ENCODE results near the gene SEC14L1.
A peak's percentile ranks its signal among the peaks of the same experiment; 100 is the strongest.

SEC14L1 gene

GRCh38 chr17:77214743-77215142 is 74.0 kb downstream of the SEC14L1 start:
- no peak for DNase-seq (ENCODE audit: low spot score)

DNA sequence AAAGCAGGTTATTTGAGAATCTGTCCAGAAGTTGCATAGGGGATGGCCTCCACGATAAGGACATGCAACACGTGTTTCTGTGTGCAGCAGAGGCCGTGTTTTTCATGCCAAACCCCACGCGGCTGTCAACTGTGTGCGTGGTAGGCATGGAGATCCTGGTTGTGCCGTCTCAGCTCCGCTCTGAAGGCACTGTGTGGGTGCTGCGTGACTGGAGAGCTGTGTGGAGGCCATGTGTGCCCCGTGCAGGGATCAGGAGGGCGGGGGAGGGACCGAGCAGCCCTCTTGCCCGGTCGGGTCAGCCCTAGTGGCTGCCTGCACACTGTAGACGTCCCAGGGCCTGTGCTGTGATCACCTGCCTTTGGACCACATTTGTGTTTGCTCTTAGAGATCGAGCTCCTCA is 74.5 kb downstream of the SEC14L1 start:
- DNase-seq (ENCODE audit: low spot score), result no peak

DNA sequence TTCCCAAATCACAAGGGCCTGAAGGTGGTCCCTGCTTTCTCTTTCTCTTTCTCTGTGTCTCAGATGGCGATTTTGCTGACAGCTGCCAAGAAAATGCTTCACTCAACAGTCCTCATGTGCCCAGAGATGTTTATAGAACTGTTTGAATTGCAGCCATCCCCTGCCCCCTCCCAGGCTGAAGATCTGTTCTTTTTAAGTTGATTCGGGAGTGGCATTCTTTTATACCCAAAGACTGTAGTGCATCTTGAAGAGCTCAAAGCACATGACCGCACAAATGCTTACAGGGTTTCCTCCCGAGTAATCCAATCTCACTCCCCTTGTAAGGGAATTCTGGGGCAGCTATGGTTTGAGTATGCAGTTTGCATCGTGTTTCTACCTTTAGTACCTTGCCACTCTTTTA is 75.7 kb downstream of the SEC14L1 start:
- DNase-seq (ENCODE audit: low spot score), result no peak

DNA sequence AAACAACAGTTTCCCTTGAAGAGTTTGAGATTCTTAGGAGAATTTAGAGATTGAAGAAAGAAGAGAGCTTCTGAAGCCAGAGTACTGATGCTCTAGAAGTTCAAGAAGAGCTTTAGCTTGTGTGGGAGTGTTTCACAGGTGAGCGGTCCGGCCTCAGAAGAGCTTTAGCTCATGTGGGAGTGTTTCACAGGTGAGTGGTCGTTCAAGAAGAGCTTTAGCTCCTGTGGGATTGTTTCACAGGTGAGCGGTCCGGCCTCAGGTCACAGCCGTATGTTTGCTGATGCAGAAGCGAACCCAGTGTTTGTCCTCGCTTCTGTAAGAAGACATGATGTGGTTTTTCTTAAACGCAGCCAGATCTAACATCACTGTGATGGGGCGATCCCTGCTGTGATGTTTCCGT is 76.4 kb downstream of the SEC14L1 start:
- DNase-seq (ENCODE audit: low spot score), result no peak

- no peak for DNase-seq (ENCODE audit: low spot score)
Measured at GRCh38 chr17:77217566-77217965, 76.8 kb downstream of the SEC14L1 start.

DNA sequence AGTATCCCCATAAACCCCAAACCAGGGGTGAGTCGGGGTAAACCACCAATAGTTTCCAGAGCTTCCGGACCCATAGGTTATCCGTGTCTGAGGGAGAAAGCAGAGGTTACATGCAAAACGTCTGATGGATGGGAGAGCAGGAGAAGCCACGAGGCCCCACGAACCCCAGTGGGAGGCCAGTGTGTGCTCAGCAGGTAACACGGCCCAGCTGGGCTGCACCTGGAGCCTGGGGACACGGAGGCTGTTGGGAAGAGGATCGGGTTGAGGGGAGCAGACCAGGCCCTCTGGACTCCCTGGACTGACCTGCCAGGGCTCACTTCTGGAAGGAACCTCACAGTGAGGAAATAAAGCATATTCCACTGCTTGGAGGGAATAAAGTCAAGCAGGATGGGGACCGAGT is 78.1 kb downstream of the SEC14L1 start:
- DNase-seq (ENCODE audit: low spot score), result no peak

- no peak for DNase-seq (ENCODE audit: low spot score)
Measured at GRCh38 chr17:77222356-77222755, 81.6 kb downstream of the SEC14L1 start.

DNA sequence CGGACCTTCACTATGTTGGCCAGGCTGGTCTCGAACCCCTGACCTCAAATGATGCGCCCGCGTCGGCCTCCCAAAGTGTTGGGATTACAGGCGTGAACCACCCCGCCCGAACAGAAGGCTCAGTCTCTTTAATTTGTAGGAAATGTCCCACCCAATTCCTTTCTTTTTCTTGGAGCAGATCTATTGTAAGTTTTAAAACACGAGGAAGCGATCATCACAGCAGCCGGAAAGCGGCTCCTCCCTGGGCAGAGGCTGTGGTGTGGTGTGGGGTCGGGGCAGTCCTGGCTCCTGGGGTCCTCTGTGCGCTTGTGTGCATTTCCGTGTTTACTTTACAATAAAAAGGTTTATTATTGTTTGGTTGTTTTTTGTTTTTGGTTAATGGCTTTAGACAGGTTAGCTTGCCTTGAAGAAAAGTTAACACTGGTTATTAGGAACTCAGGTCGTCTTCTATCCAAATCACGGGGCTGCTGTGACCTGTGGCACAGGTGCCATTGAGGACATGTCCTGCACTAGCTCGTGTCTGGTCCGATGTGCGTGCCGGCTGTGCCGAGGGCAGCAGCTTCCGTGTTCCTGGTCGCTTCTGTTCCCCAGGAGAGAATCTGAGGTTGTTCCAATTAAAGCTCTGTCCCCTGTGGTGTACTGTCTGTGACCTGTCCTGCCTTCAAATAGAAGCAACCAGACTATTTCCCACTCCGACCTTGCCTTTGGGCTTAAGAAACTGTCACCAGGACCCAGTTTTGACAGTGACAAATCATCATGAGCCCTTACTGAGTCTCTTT is 83.1 kb downstream of the SEC14L1 start:
- no peak for DNase-seq (ENCODE audit: low spot score)

GRCh38 chr17:77225265-77225664 is 84.5 kb downstream of the SEC14L1 start:
- no peak for DNase-seq (ENCODE audit: low spot score)

GRCh38 chr17:77227461-77228240 is 86.9 kb downstream of the SEC14L1 start:
- DNase-seq (ENCODE audit: low spot score), result no peak

DNA sequence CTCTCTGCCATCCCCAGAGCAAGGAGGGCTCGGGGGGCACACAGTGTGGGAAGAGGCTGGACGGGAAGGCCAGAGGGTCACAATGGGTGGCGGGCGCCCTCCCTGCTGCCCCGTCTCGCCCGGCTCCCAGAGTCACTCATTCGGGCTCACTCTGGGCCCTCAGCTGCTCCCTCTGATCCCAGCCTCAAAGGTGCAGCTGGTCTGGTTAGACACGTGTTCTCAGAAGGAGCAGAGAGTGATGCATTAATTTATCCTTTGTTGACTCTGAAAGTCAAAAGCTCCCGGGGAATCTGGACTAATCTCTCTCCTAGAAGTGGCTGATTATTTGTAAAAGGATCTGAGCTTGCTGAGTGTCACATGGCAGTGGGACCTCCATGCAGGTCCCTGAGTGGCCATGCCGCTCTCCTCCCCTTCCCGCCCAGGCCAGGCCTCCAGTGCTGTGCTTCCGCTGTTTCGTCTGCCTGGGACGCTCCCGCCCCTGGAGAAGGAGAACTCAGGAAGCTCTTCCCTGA is 87.5 kb downstream of the SEC14L1 start:
- DNase-seq (ENCODE audit: low spot score), result no peak

DNA sequence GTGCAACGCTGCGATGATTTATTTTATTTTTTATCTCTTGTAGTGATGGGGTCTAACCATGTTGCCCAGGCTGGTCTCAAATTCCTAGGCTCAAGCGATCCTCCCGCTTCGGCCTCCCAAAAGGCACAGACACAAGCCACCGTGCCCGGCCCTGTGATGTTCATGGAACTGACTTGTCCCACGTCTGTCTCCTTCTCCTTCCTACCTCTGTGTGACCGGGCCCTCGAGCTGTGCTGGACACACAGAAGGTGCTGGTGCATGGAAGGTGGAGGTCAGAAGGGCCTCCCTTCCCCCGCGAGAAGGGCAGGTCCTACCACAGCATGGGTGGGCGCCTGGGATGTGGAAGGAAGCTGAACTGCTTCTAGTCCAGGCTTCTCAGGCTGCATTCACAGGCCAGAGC is 88.0 kb downstream of the SEC14L1 start:
- DNase-seq (ENCODE audit: low spot score), result no peak

GRCh38 chr17:77229786-77230435 is 89.1 kb downstream of the SEC14L1 start:
- no peak for DNase-seq (ENCODE audit: low spot score)

DNA sequence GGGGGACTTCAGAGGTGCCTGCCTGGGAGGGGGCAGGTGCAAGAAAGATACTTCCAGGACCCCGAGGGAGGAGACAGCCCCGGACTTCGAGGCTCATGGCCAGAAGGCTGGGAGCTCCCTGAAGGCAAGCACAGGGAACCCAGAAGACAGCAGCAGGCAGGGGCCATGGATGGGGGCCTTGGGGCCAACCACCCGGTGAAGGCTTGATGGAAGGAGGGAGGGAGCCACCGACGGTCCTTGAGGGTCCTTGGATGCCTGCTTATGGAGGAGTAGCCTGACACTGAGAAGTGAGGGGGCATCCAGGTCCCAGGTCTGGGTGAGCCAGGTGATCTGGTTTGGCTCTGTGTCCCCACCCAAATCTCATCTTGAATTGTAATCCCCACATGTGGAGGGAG is 89.7 kb downstream of the SEC14L1 start:
- peak; percentile 46 for DNase-seq (ENCODE audit: low spot score)

DNA sequence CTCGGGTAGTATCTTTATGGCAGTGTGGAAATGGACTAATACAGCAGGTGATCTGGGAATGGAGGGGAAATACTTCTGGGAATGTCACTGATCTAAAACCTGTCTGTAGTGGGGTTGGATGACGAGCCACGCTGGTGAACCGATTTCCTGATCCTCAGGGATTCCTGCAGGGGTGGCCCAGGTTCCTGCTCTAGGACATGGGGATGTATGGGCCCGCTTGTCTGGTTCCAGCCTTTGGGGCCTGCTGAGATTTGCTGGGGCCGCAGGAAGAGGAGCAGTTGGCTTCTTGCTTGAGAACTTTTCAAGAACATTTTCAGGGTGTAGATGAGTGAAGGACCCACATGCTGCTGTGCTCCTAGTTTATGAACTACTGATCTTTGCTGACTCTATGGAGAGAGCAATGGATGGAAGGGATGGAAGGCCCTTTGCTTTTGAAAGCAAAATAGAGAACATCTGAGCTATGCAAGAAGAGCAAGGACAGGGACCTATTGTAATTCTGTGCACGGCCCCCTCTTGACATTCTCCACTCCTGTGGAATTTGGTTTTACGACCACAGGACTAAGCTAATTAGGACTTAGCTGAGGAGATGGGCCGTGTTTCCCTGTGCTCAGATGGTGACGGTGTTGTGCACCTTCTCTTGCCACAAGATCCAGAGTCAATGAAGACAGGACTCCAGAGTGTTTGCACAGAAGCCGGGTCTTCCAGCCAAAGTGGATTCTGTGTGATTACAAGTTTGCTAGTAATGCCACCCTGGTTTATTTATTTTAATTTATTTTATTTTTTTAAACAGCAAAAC is 90.5 kb downstream of the SEC14L1 start:
- DNase-seq (ENCODE audit: low spot score), result no peak

DNA sequence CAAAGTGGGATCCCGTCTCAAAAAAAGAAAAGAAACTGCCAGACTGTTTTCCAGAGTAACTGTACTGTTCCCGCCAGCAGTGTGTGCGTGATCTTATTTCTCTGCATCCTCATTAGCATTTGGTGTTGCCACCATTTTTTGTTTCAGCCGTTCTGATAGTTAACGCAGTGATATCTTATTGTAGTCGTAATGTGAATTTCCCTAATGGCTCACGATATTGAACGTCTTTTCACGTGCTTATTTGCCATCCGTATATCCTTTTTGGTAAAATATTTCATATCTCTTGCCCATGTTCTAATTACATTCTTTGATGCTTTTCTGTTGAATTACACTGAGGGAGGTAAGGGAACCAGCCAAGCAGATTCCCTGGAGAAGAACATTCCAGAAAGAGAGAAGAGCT is 92.4 kb downstream of the SEC14L1 start:
- DNase-seq (ENCODE audit: low spot score), result no peak

GRCh38 chr17:77233635-77234334 is 93.0 kb downstream of the SEC14L1 start:
- peak; percentile 53 for DNase-seq (ENCODE audit: low spot score)

DNA sequence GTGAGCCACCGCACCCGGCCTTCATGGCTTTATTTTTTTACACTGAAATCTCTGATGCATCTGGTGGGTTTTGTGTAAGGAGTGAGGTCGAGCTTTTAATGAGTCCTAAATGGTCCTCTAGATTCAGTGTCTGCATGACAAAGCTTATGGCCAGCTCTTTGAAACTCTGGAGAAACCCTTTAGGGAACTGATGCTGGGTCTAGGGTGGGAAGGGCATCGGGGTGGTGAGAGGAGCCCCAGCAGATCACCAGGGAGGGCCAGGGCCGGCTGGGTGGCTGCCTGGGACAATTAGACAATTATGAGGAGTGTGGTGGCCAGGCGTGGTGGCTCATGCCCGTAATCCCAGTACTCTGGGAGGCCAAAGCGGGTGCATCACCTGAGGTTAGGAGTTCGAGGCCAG is 93.9 kb downstream of the SEC14L1 start:
- DNase-seq (ENCODE audit: low spot score), result peak; percentile 57

DNA sequence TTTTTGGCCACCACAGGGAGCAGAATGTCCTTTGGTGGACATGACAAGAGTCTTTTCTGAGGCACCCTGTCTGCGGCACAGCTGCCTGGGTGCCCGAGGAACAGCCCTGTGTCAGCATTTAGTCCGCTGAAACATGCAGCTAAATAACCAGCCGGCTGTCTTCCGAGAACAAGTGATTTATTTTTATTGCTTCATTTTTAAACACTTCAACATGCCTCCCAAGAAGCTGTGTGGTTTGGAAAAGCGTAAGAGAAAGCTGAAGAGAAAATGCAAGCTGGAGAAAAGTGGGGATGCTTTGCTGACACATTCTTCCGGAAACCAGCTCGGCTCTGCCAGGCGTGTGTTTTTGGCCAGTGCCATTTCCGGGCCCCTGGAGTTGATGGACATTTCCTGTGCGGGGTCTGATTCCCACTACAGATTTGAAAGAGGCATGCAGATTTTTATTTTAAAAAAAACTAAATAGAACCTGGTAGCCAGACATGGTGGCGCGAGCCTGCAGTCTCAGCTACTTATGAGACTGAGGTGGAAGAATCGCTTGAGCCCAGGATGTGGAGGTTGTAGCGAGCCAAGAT is 94.7 kb downstream of the SEC14L1 start:
- DNase-seq (ENCODE audit: low spot score), result peak; percentile 63

DNA sequence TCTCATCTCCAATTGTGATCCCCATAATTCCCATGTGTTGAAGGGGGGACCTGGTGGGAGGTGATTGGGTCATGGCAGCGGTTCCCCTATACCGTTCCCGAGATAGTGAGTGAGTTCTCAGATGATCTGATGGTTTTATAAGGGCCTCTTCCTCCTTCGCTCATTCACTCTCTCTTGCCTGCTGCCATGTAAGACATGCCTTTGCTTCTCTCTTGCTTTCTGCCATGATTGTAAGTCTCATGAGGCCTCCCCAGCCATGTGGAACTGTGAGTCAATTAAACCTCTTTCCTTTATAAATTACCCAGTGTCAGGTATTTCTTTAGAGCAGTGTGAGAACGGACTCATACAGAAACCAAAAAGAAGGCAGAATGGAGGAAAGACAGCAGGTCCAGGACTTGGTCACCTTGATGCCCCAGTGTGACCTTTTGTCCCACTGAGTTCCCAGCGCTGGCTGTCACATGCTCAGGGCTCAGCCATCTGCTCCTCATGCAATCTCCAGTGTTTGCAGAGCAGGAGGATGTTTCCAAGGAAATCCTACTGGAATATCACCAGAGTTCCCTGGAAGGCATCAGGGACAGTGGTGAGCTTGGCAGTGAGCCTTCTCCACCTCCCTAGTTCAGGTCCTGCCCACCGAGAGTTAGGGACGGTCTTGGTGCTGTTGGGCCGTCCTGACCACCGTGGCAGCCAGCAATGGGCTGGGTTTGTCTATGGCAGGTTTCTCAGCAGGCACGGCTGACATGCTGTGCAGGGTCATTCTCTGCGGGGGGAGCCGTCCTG is 96.7 kb downstream of the SEC14L1 start:
- no peak for DNase-seq (ENCODE audit: low spot score)
